GM10266 (cell line): ENCODE measurements around the gene ENTR1.
A peak's percentile ranks its signal among the peaks of the same experiment; 100 is the strongest.

Experiments used
- DNase-seq: peaks from one replicate; pipeline ENCODE4 v3.0.0; 2012; ENCODE audit errors: extremely low spot score
- CTCF ChIP-seq: IDR thresholded peaks from 2 replicates; pipeline ENCODE4 v1.5.1; 2012; ENCODE audit warnings: mild to moderate bottlenecking, low read depth; ENCODE audit not compliant: control insufficient read depth, insufficient read depth; ENCODE audit errors: missing control alignments

The ENTR1 gene

GRCh38 chr9:136363106-136363948 lies 47.1 kb downstream of the ENTR1 start, which contains the start of gene DNLZ:
Gene DNLZ (minus strand): TSS chr9:136363744. CDS start chr9:136363714, 30 bp downstream.
- peak; percentile 100 for DNase-seq

GRCh38 chr9:136362450-136362784 lies 48.0 kb downstream of the ENTR1 start:
- TF ChIP-seq CTCF = no peak
- DNase-seq = no peak

More at GRCh38 chr9:136363106-136363948, 47.1 kb downstream of the ENTR1 start, which contains the start of gene DNLZ:
- TF ChIP-seq CTCF = peak; percentile 98

- no peak for TF ChIP-seq CTCF
- DNase-seq = no peak
Observed at GRCh38 chr9:136361754-136362449, 48.5 kb downstream of the ENTR1 start.

- DNase-seq = no peak
- TF ChIP-seq CTCF = no peak
Observed at GRCh38 chr9:136361047-136361753, 49.2 kb downstream of the ENTR1 start.

- DNase-seq = no peak
- TF ChIP-seq CTCF = no peak
Observed at GRCh38 chr9:136359774-136360718, 50.4 kb downstream of the ENTR1 start.

GRCh38 chr9:136358888-136359287 lies 51.5 kb downstream of the ENTR1 start:
- TF ChIP-seq CTCF = no peak
- DNase-seq = no peak
